Smooth muscle cell (in vitro differentiated cells): ENCODE measurements around the gene SPRR1A. TPM values are rescaled to one million over a fixed set of nuclear protein-coding genes. Genes with fewer than 3 reads are reported as not detected.

Experiments used
- DNase-seq: peaks from one replicate; lab custom pipeline; 2025; ENCODE audit not compliant: unreplicated experiment; lab: John Stamatoyannopoulos, UW
- H2AFZ ChIP-seq: fragments of 200-600 bp; sonication (generic); 2 replicates; pipeline ENCODE4 v1.6.0; 2016; ENCODE audit warnings: antibody characterized with exemption, low read depth, mild to moderate bottlenecking
- H3F3A ChIP-seq: fragments of 200-600 bp; sonication (generic); 2 replicates; pipeline ENCODE4 v1.6.0; 2017; ENCODE audit warnings: antibody characterized with exemption, low read depth
- H3K27ac ChIP-seq: fragments of 200-600 bp; sonication (generic); 2 replicates; pipeline ENCODE4 v1.5.1; 2016; ENCODE audit warnings: low read depth, mild to moderate bottlenecking
- H3K27me3 ChIP-seq: fragments of 200-600 bp; sonication (generic); 2 replicates; pipeline ENCODE4 v1.6.1; 2016; ENCODE audit warnings: low read depth, mild to moderate bottlenecking
- H3K36me3 ChIP-seq: fragments of 200-600 bp; sonication (generic); 2 replicates; pipeline ENCODE4 v1.5.1; 2016; ENCODE audit warnings: low read depth
- H3K4me1 ChIP-seq: fragments of 200-600 bp; sonication (generic); 2 replicates; pipeline ENCODE4 v1.5.1; 2016; ENCODE audit warnings: low read depth
- H3K4me2 ChIP-seq: fragments of 200-600 bp; sonication (generic); 2 replicates; pipeline ENCODE4 v1.6.0; 2016; ENCODE audit warnings: mild to moderate bottlenecking
- H3K4me3 ChIP-seq: fragments of 200-600 bp; sonication (generic); 2 replicates; pipeline ENCODE4 v1.5.1; 2016; ENCODE audit warnings: mild to moderate bottlenecking
- H3K79me2 ChIP-seq: fragments of 200-600 bp; sonication (generic); 2 replicates; pipeline ENCODE4 v1.6.0; 2016; ENCODE audit warnings: low read depth, mild to moderate bottlenecking
- H3K9ac ChIP-seq: fragments of 200-600 bp; sonication (generic); 2 replicates; pipeline ENCODE4 v1.6.0; 2016; ENCODE audit warnings: low read depth
- H3K9me3 ChIP-seq: fragments of 200-600 bp; sonication (generic); replicated peaks from 2 replicates; pipeline ENCODE4 v1.5.1; 2016; ENCODE audit warnings: low read depth
- H4K20me1 ChIP-seq: fragments of 200-600 bp; sonication (generic); 2 replicates; pipeline ENCODE4 v1.6.0; 2016; ENCODE audit warnings: low read depth
- WGBS: methylation state at CpG from one replicate; pipeline ENCODE4 v1.1.7; 2016; ENCODE audit warnings: low lambda C conversion rate; 5-methylcytosine and 5-hydroxymethylcytosine counted together
- polyA plus RNA-seq: library from polyadenylated mRNA; unstranded; fragments of >200 nt; fragmentation: Nextera tagmentation; extraction: Ambion mirVana; gene quantifications from 2 replicates; pipeline ENCODE4 v1.2.1, GENCODE V29; 2016
- total RNA-seq: library from RNA; depleted of rRNA; stranded (reverse); fragments of >200 nt; gene quantifications from 2 replicates; pipeline ENCODE4 v1.2.3, GENCODE V29; 2014
- TF ChIP-seq, protein P1 (sequence below): fragments of 200-600 bp; sonication (generic); IDR thresholded peaks from 2 replicates; pipeline ENCODE4 v1.5.1; 2017; ENCODE audit warnings: borderline replicate concordance, mild to moderate bottlenecking, antibody characterized with exemption; ENCODE audit not compliant: insufficient read depth, poor library complexity, severe bottlenecking

Gene SPRR1A
- total and polyA plus RNA-seq, 2 experiments from 2014 or later = 18.0 TPM; not detected in 1

DNA sequence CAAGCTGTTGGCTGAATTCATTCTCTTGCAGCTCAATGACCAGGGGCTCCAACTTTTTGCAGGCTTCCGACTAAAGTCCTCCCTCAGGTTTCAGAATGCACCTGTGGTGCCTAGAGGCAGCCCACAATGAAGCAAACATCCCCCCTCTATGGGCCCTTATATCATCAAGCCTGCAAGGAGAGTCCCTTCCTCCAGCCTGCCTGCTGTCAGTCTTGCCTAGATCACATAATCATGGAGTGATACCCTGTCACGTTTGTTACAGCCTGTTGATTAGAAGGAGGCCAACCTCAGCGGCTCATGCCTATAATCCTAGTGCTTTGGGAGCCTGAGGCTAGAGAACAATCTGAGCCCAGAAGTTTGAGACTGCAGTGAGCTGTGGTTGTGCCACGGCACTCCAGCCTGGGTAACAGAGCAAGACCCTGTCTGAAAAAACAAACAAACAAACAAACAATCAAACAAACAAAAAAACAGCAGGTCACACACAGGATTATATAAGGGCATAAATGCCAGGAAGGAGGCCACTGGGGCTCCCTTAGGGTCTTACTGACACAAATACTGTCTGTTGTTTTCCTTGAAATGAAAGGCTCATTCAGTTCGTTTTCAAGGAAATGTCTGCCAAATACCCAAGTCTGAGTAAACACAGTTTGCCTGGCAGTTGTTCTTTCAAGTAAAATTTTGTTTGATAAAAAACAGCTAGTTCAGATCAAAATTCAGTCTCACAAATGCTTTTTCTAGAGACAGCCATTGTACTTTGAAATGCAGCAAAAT is 12.9 kb downstream of the SPRR1A start:
- no peaks in the 10 kb centered on the region for H3K27me3 ChIP-seq

DNA sequence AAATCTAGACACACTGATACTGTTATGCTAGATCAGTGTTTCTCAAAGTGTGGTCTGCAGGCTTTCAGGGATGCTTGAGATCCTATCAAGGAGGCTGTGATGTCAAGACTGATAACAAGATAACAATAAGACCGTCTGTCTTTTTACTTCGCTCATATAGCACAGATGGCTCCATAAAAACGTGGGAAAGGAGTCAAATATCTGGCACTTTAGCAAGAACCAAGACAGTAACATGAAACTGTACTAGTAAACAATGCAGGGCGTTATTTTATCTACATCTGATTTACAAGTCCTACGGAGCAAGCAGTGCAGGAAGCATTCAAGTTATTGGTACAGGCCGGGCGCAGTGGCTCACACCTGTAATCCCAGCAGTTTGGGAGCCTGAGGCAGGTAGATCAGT is 14.0 kb downstream of the SPRR1A start:
- Histone ChIP-seq H3K9ac (no peak overlapping the region), H2AFZ (no peak overlapping the region), H3K4me2 (no peak overlapping the region), H3F3A (no peaks in the 10 kb centered on the region), H3K36me3 (no peaks in the 10 kb centered on the region), H4K20me1 (no peaks in the 10 kb centered on the region), H3K4me1 (no peaks in the 10 kb centered on the region), H3K27ac (no peak overlapping the region), H3K79me2 (no peaks in the 10 kb centered on the region), H3K4me3 (no peak overlapping the region), H3K27me3 (no peaks in the 10 kb centered on the region), H3K9me3 (no peaks in the 10 kb centered on the region)
- TF ChIP-seq, protein P1, sequence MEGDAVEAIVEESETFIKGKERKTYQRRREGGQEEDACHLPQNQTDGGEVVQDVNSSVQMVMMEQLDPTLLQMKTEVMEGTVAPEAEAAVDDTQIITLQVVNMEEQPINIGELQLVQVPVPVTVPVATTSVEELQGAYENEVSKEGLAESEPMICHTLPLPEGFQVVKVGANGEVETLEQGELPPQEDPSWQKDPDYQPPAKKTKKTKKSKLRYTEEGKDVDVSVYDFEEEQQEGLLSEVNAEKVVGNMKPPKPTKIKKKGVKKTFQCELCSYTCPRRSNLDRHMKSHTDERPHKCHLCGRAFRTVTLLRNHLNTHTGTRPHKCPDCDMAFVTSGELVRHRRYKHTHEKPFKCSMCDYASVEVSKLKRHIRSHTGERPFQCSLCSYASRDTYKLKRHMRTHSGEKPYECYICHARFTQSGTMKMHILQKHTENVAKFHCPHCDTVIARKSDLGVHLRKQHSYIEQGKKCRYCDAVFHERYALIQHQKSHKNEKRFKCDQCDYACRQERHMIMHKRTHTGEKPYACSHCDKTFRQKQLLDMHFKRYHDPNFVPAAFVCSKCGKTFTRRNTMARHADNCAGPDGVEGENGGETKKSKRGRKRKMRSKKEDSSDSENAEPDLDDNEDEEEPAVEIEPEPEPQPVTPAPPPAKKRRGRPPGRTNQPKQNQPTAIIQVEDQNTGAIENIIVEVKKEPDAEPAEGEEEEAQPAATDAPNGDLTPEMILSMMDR = no peak
- 52% methylated on average over 7 of the region's 7 CpGs for WGBS
- no peak for DNase-seq

More for the DNA sequence above, 12.9 kb downstream of the SPRR1A start:
- H3K4me2 ChIP-seq = no peak overlapping the region
- no peak for DNase-seq
- H4K20me1 ChIP-seq = no peaks in the 10 kb centered on the region
- H2AFZ ChIP-seq = no peak overlapping the region
- no peak overlapping the region for H3K4me3 ChIP-seq
- TF ChIP-seq, protein P1 = no peak
- H3K79me2 ChIP-seq = no peaks in the 10 kb centered on the region
- H3K36me3 ChIP-seq = no peaks in the 10 kb centered on the region
- no peaks in the 10 kb centered on the region for H3F3A ChIP-seq
- H3K27ac ChIP-seq = no peak overlapping the region
- H3K9ac ChIP-seq = no peak overlapping the region
- H3K9me3 ChIP-seq = no peaks in the 10 kb centered on the region
- 42% methylated on average over 5 of the region's 5 CpGs for WGBS
- H3K4me1 ChIP-seq = no peaks in the 10 kb centered on the region

- Histone ChIP-seq H3K4me2 (no peak overlapping the region), H3K79me2 (no peaks in the 10 kb centered on the region), H3K9ac (no peak overlapping the region), H3K4me1 (no peaks in the 10 kb centered on the region), H4K20me1 (no peaks in the 10 kb centered on the region), H2AFZ (no peak overlapping the region), H3K36me3 (no peaks in the 10 kb centered on the region), H3K27ac (no peak overlapping the region), H3K27me3 (no peaks in the 10 kb centered on the region), H3K9me3 (no peaks in the 10 kb centered on the region), H3F3A (no peaks in the 10 kb centered on the region), H3K4me3 (no peak overlapping the region)
- TF ChIP-seq, protein P1 = no peak
- 71% methylated on average over 4 of the region's 4 CpGs for WGBS
- no peak for DNase-seq
Observed at GRCh38 chr1:152998476-152998875, 14.6 kb downstream of the SPRR1A start.

DNA sequence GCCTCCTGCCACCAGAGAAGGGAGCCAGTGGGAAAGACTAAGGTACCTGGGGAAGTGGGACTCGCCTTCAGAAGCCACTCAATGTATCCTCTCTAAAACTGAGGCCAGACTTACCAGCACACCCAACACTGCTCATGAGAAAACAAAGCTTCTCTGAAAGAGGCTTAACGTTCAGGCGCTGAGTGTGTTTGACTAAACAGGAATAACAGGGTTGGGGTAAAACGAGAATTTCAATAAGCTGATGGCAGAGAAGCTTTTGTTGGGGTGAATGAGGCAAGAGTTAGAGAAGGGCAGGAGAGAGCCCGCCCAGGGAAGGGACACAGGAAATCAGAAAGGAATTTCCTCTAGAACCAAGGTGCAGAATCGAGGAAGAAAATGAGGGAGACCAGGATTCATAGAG is 15.9 kb downstream of the SPRR1A start:
- Histone ChIP-seq H3F3A (no peaks in the 10 kb centered on the region), H3K79me2 (no peaks in the 10 kb centered on the region), H4K20me1 (no peaks in the 10 kb centered on the region), H3K4me2 (no peak overlapping the region), H3K36me3 (no peaks in the 10 kb centered on the region), H3K27ac (no peak overlapping the region), H2AFZ (no peak overlapping the region), H3K9ac (no peak overlapping the region), H3K4me1 (no peaks in the 10 kb centered on the region), H3K4me3 (no peak overlapping the region), H3K27me3 (no peaks in the 10 kb centered on the region), H3K9me3 (no peaks in the 10 kb centered on the region)
- TF ChIP-seq, protein P1 = no peak
- no peak for DNase-seq
- WGBS = 60% methylated on average over 6 of the region's 6 CpGs
